GM18499 (cell line): ENCODE measurements around the gene DTX3.
"Not testable (repeated sequence)": the region's sequence is repeated elsewhere in the genome, so short reads cannot be mapped to it uniquely, and the experiment has no call there.

Source experiments
- ATAC-seq: cut with Tn5 transposase; IDR thresholded peaks from one replicate; pipeline ENCODE4 v1.9.1; 2021; ENCODE audit warnings: moderate number of reproducible peaks; ENCODE audit not compliant: insufficient read depth, unreplicated experiment

DTX3 gene

GRCh38 chr12:57582440-57582839, 22.2 kb upstream of the DTX3 start:
- ATAC-seq = no peak

- ATAC-seq = peak; percentile 83
These were observed 21.4 kb upstream of the DTX3 start for GRCh38 chr12:57583008-57583831.

- no peak for ATAC-seq
These were observed 20.6 kb upstream of the DTX3 start for GRCh38 chr12:57584050-57584449.

- ATAC-seq = no peak
These were observed 19.9 kb upstream of the DTX3 start for GRCh38 chr12:57584690-57585089.

- no peak for ATAC-seq
These were observed 19.5 kb upstream of the DTX3 start for GRCh38 chr12:57585156-57585555.

- ATAC-seq = no peak
These were observed 18.5 kb upstream of the DTX3 start for GRCh38 chr12:57586128-57586527.

- no peak for ATAC-seq
These were observed 17.7 kb upstream of the DTX3 start for GRCh38 chr12:57586832-57587429.

GRCh38 chr12:57588951-57589610, 15.5 kb upstream of the DTX3 start:
- not testable (repeated sequence) for ATAC-seq

- ATAC-seq = no peak
These were observed 14.2 kb upstream of the DTX3 start for GRCh38 chr12:57590479-57590863.

GRCh38 chr12:57590864-57591781, 13.5 kb upstream of the DTX3 start, which contains the start of gene PIP4K2C:
TSS of gene PIP4K2C (plus strand) at chr12:57591192. CDS start at chr12:57591290, 98 bp downstream.
- ATAC-seq = no peak

- ATAC-seq = no peak
These were observed 12.8 kb upstream of the DTX3 start for GRCh38 chr12:57591782-57592325.

- ATAC-seq = no peak
These were observed 12.0 kb upstream of the DTX3 start for GRCh38 chr12:57592551-57593165.

- no peak for ATAC-seq
These were observed 11.4 kb upstream of the DTX3 start for GRCh38 chr12:57593187-57593586.

GRCh38 chr12:57600395-57600794, 4.2 kb upstream of the DTX3 start:
- no peak for ATAC-seq

GRCh38 chr12:57602544-57602943, 2.1 kb upstream of the DTX3 start:
- no peak for ATAC-seq

- ATAC-seq = no peak
These were observed 1.3 kb upstream of the DTX3 start for GRCh38 chr12:57603324-57603723.

GRCh38 chr12:57603815-57604453, 690 bp upstream of the DTX3 start:
- no peak for ATAC-seq

- ATAC-seq = no peak
These were observed 577 bp downstream of the DTX3 start for GRCh38 chr12:57604992-57605810.
